ENCODE data around the gene RNF157.

RNF157 gene

GRCh38 chr17:76240461-76241203 is at the start of gene RNF157:
Gene RNF157 (minus strand): TSS chr17:76240493. CDS start chr17:76240240, 253 bp downstream.
- DNase-seq = peak in 1 of 2 donors; percentile 53

GRCh38 chr17:76281573-76282371 is 41.5 kb upstream of the RNF157 start:
- DNase-seq = no peak

DNA sequence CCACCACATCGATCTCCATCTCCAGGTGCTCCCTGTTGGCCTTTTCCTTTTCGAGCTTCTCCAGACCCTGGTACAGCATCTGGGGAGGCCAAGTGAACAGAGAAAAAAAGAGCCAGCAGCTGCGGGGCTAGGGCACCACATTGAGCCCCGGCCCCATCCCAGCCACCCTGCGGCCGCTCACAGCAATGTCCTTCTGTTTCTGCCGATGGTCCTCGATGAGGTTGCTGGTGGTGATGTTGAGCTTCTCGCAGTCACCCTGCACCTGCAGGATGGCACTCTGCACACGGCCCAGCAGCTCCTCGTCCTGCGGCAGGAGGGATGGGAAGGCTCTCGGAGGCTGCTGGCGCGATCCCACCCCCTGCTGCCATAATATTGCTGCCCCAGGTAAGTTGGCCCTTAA is 40.4 kb upstream of the RNF157 start:
- DNase-seq = no peak

GRCh38 chr17:76279742-76280287 is 39.5 kb upstream of the RNF157 start:
- no peak for DNase-seq

DNA sequence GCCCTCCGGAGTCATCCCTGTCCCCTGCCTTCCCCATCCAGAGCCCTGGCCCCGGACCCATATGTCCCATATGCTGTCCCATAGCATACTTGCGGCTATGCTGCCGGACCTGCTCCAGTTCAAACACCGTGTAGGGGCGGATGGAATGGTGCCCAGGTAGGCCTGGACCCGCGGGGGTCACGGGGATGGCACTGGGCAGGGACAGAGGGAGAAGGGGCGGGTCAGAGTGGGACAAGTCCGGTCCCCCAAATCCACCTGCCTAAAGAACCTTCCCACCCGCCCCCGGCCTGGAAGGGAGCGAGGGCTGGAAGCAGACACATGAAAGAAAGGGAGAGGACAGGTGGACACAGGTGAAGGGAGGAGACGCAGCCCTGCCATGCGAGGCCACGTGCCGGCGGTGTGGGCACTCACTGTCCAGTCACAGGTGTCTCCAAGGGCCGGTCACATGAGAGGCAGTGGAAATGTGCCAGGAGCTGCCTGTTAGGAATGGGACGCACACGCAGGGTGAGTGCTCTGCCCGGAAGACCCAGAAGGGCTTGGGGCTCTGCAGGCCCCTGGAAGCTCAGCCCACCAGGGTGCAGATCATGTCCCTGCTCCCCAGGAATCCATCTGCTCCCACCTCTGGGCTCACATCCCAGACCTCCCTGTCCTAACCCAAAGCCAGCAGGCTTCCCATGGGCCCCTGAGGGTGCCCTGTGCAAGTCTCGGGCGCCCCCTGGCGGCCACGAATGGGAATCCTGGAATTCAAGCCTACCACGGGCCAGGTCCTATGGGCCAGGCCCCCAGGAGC is 38.9 kb upstream of the RNF157 start:
- peak; percentile 87 to 89 for DNase-seq

GRCh38 chr17:76278268-76278908 is 38.1 kb upstream of the RNF157 start:
- no peak for DNase-seq

- no peak for DNase-seq
These were observed 37.3 kb upstream of the RNF157 start for GRCh38 chr17:76277300-76278267.

DNA sequence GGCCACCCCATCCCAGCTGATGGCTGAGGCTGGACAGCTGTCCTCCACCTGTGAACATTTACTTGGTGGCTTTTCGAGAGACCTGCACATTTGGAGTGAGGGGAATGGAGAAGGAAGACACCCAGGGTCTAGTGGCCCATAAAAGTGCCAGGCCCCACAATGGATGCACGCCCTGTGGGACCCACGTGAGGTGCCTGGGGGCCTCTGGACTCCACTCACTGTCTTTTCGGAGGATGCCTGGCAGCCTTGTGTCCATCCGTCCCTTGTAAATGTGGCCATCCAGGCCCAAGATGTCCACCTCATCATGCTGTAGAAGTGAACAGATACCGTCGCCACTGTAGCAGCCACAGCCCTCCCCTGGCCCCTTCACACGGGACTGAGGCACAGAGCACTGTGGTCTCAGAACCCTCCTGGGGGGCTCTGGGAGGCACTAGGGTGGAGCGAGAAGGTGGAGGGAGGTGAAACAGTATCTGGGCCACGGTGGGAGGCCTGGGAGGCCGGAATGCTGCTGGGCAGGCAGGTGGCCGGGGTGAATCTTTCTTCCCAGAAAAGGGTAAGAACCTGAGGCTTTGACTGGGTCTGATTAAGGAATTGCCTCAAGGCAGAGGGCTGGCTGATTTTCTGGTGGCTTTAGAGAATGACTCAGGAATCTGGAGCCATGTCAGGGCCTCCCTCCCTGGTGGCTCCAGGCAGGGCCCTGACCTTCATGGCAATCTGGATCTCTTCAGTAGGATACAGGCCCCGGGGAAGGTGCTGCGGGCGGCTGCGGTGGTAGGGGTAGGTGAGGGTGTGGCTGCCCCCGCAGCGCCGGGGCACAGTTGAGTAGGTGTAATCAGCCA is 36.4 kb upstream of the RNF157 start:
- no peak for DNase-seq

DNA sequence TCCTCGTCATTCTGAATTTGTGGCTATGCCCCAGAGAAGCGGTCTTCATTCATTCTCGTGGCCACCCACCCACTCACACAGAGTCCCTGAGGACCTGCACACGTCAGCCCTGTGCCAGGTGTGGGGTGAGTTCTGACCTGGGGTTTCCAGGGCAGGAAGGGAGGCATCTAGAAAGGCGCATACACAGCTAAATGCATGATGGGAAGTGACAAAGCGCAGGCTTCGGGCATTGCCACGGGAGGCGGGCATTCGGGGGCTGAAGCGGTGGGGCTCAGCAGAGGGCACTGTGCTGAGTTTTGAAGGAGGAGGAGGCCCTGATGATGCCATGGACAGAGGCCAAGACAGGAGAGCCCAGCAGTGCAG is 35.8 kb upstream of the RNF157 start:
- no peak for DNase-seq

DNA sequence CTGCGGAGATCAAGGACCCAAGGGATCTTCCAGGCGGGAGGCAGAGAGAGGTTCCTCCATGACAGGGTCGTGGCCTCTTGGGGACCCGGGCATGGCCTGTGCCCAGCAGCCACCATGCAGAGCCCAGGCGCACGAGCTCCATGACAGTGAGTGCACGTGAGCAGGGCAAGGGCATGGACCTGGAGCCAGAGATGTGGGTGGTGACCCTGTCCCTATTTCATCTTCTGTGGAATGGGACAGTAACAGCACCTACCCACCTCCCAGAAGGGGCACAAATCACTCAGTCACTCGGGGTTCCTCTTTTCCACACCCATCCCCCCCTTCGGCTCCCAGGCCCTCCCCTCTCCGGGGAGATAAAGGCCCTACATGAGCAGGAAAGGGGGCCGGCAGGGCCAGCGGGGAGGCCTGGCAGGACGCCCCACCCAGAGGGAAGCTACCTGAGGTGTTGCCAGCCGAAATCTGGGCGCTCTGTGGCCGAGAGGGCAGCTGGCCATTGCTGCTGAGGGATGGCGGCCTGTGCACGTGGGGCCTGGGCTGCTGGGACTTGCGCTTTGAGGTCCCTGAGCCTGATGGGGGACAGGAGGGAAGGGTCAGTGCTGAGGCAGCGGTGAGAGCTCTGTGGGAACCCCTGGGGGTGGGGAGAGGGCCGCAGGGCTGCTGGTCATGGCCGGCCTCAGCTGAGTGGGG is 35.2 kb upstream of the RNF157 start:
- DNase-seq = no peak

GRCh38 chr17:76274112-76274956 is 34.0 kb upstream of the RNF157 start:
- DNase-seq = no peak

- DNase-seq = no peak
These were observed 33.3 kb upstream of the RNF157 start for GRCh38 chr17:76273445-76274111.

- DNase-seq = peak; percentile 59 to 64
These were observed 32.5 kb upstream of the RNF157 start for GRCh38 chr17:76272541-76273444.

DNA sequence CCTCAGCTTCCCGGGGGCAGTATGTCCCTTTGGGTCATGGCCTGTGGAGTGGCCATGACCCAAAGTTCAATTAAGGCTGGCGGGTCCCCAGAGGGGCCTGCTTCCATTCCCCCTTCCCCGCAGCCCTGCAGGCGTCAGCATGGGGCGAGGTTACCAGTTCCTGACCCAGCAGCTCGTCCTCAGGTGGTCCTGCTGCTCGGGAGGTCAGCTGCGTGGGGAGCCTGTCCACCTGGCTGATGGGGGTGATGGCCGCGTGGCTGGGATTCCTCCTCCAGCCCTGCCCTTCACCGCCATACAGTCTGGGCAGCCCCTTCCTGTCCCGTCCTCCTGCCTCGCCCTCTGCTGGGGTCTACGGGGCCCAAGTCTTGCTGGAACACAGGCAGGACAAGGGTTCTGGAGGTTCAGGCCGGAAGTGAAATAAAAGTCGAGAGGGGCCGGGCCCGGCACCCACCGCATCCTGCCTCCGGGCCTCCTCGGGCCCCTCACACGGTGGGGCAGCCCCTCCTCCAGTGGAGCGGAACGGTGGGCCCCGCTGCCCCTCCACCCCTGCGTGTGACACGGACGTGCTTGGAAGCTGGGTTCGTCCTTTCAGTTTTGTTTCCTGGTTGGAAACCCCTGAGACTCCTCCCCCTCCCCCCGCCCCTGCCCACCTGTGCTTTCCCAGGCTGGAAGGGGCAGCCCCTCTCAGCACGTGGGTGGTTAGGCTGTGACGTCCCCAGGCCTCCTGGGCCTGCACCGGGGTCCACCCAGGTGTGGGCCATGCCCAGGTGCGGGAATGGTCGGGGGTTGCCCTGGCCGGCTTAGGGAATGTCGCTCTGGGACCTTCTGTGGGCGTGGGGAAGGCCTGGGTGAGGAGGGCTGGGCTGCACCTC is 31.6 kb upstream of the RNF157 start:
- DNase-seq = peak; percentile 75 to 77

DNA sequence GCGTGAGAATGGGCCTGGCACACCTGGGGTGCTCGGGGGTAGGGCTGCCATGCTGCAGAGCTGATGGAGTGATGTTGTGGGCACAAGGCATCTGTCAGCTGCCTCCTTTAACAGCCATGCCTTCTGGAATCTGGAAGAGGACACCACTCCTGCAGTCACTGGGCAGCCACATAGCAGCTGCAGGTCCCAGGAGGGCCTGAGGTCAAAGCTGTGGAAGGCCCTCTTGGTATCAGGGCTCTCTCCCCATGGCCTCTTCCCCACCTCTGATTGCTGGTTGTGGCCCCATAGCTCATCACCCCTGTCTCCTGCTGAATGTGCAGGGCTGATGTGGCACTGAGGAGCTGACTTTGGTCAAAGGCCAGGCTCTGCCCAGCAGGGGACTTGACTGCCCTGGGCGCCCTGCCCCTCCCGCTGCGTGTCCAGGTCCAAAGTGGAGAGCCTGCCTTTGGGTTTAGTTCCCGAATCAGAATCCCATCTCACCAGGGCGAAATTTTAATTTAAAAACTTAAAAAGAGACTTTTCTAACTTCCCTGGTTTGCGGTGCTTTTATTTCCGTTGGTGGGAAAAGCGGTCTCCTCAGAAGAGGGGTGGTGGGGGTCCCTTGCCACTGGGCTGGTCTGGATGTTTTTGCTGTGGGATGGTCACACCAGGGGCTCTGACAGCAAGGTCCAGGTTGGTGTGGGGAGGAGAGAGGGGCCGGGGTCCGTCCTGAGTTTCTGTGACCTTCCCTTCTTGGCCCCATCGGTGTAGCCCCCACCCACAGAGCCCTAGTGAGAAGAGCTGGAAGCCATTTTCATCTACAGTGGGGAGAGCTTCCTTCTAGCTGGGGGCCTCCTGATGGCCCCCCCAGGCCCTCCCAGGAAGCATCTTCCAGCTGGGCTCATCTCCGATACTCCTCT is 30.7 kb upstream of the RNF157 start:
- DNase-seq = no peak
